WTC11 (cell line): ENCODE data around the gene ADM5. TPM values are rescaled to one million over a fixed set of nuclear protein-coding genes. Genes with fewer than 3 reads are reported as not detected.

Experiments used
- ATAC-seq: fragments of 200-7000 bp; cut with Tn5 transposase; 2 replicates; pipeline ENCODE4 v1.10.0; 2021; ENCODE audit warnings: mild to moderate bottlenecking, moderate library complexity
- CTCF ChIA-PET: fragments of 300-600 bp; sonication (Branson Sonifier 250); formaldehyde crosslinking; loops from one replicate; lab custom pipeline; 2021; ENCODE audit warnings: antibody characterized with exemption; lab: Charles Lee
- POLR2A ChIA-PET: fragments of 350-600 bp; sonication (Branson Sonifier 250); formaldehyde crosslinking; loops from one replicate; lab custom pipeline; 2021; ENCODE audit warnings: antibody characterized with exemption; lab: Charles Lee
- DNase-seq: peaks from one replicate; pipeline ENCODE4 v3.0.0; 2021; ENCODE audit warnings: low spot score
- H3K27ac Mint-ChIP-seq: 2 replicates; pipeline ENCODE4 v1.8.0; 2021; ENCODE audit warnings: mixed read lengths
- H3K27me3 Mint-ChIP-seq: 2 replicates; pipeline ENCODE4 v1.8.0; 2021; ENCODE audit warnings: low read depth, mild to moderate bottlenecking, moderate library complexity, mixed read lengths
- H3K36me3 Mint-ChIP-seq: 2 replicates; pipeline ENCODE4 v1.8.0; 2021; ENCODE audit warnings: mixed read lengths
- H3K4me1 Mint-ChIP-seq: 2 replicates; pipeline ENCODE4 v1.8.0; 2022; ENCODE audit warnings: mixed read lengths
- H3K4me3 Mint-ChIP-seq: 2 replicates; pipeline ENCODE4 v1.8.0; 2021; ENCODE audit warnings: mild to moderate bottlenecking, moderate library complexity, mixed read lengths
- H3K9me3 Mint-ChIP-seq: 2 replicates; pipeline ENCODE4 v1.8.0; 2021; ENCODE audit warnings: mixed read lengths
- FOXJ3 ChIP-seq: sonication (generic); formaldehyde crosslinking; IDR thresholded peaks from 2 replicates; pipeline ENCODE4 v1.9.0; 2021; ENCODE audit warnings: missing genetic modification reagents, mild to moderate bottlenecking, borderline replicate concordance
- FOXP1 ChIP-seq: sonication (generic); formaldehyde crosslinking; IDR thresholded peaks from 2 replicates; pipeline ENCODE4 v1.8.0; 2022; ENCODE audit warnings: missing genetic modification reagents, mild to moderate bottlenecking, moderate library complexity, borderline replicate concordance
- GTF2I ChIP-seq: fragments of 250-450 bp; sonication (Bioruptor Pico); conservative IDR thresholded peaks from 2 replicates; pipeline ENCODE4 v1.4.0; 2021; ENCODE audit warnings: mild to moderate bottlenecking
- HMGA2 ChIP-seq: fragments of 250-450 bp; sonication (Bioruptor Pico); IDR thresholded peaks from 2 replicates; pipeline ENCODE4 v1.4.0; 2021; ENCODE audit warnings: mild to moderate bottlenecking, moderate library complexity
- IRF2 ChIP-seq: sonication (generic); formaldehyde crosslinking; IDR thresholded peaks from 2 replicates; pipeline ENCODE4 v1.8.0; 2022; ENCODE audit warnings: low read depth, missing genetic modification reagents, borderline replicate concordance
- JUN ChIP-seq: sonication (generic); formaldehyde crosslinking; IDR thresholded peaks from 2 replicates; pipeline ENCODE4 v1.8.0; 2023; ENCODE audit warnings: mild to moderate bottlenecking, missing genetic modification reagents
- KAT7 ChIP-seq: sonication (generic); formaldehyde crosslinking; IDR thresholded peaks from 2 replicates; pipeline ENCODE4 v1.8.1; 2023; ENCODE audit warnings: missing genetic modification reagents, mild to moderate bottlenecking, borderline replicate concordance
- RELA ChIP-seq: sonication (generic); formaldehyde crosslinking; IDR thresholded peaks from 2 replicates; pipeline ENCODE4 v1.8.1; 2022; ENCODE audit warnings: missing genetic modification reagents, mild to moderate bottlenecking, borderline replicate concordance
- RORB ChIP-seq: fragments of 250-450 bp; sonication (Bioruptor Pico); IDR thresholded peaks from 2 replicates; pipeline ENCODE4 v1.9.0; 2021; ENCODE audit warnings: mild to moderate bottlenecking
- SMAD3 ChIP-seq: sonication (generic); formaldehyde crosslinking; IDR thresholded peaks from 2 replicates; pipeline ENCODE4 v1.8.0; 2022; ENCODE audit warnings: missing genetic modification reagents, mild to moderate bottlenecking, borderline replicate concordance
- SMAD4 ChIP-seq: sonication (generic); formaldehyde crosslinking; IDR thresholded peaks from 2 replicates; pipeline ENCODE4 v1.8.0; 2022; ENCODE audit warnings: mild to moderate bottlenecking, missing genetic modification reagents
- TCF7 ChIP-seq: sonication (generic); formaldehyde crosslinking; IDR thresholded peaks from 2 replicates; pipeline ENCODE4 v1.8.0; 2022; ENCODE audit warnings: mild to moderate bottlenecking, low read depth, missing genetic modification reagents, moderate library complexity
- ZNF317 ChIP-seq: sonication (generic); formaldehyde crosslinking; IDR thresholded peaks from 2 replicates; pipeline ENCODE4 v1.8.1; 2023; ENCODE audit warnings: low read depth, mild to moderate bottlenecking, moderate library complexity, missing genetic modification reagents, borderline replicate concordance
- total RNA-seq: library from RNA; stranded (reverse); gene quantifications from 3 replicates; pipeline ENCODE4 v1.2.3, GENCODE V29; 2021
- TF ChIP-seq, protein P1 (sequence below): fragments of 200-600 bp; IDR thresholded peaks from 2 replicates; pipeline ENCODE4 v1.8.0; 2022; ENCODE audit warnings: antibody characterized with exemption
- TF ChIP-seq, protein P2 (sequence below): sonication (generic); formaldehyde crosslinking; IDR thresholded peaks from 2 replicates; pipeline ENCODE4 v1.8.0; 2022; ENCODE audit warnings: mild to moderate bottlenecking, missing genetic modification reagents
- TF ChIP-seq, protein P3 (sequence below): sonication (generic); formaldehyde crosslinking; IDR thresholded peaks from 2 replicates; pipeline ENCODE4 v1.8.1; 2022; ENCODE audit warnings: low read depth, missing genetic modification reagents, borderline replicate concordance
- TF ChIP-seq, protein P4 (sequence below): sonication (generic); formaldehyde crosslinking; IDR thresholded peaks from 2 replicates; pipeline ENCODE4 v1.8.1; 2022; ENCODE audit warnings: mild to moderate bottlenecking, moderate library complexity, missing genetic modification reagents
- TF ChIP-seq, protein P5 (sequence below): sonication (generic); formaldehyde crosslinking; IDR thresholded peaks from 2 replicates; pipeline ENCODE4 v1.8.0; 2023; ENCODE audit warnings: missing genetic modification reagents, mild to moderate bottlenecking, borderline replicate concordance

ADM5 gene
- total RNA-seq, 1 experiment from 2014 or later: 6.7 TPM

DNA sequence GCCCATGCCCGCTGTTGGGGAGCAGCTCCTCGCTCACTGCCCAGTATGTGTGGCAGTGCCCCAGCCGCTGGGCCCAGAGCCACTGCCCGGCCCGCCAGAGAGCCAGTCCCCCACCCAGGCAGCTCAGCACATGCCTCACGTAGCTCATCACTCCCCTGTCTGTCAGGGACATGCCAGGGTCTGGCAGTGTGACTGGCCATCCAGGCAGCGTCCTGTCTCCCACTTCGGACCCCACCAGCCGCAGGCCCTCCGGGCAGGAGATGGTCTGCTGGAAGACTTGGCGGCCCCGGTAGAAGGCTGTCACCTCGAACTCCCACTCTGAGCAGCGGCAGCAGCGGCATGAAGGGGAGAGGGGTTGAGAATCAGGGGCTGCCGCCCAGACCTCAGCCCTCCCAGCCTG, 27.4 kb upstream of the ADM5 start:
- CTCF ChIA-PET: interaction anchor here (1.2 kb wide), 1 partner anchor 15 kb away, joined by 3 read pairs; the partner anchor contains the start of gene PRMT1
- ATAC-seq (no peak), DNase-seq (no peak)
- Mint-ChIP-seq H3K9me3 (peaks cover 7% of the 10 kb centered on the region), H3K4me3 (no peak overlapping the region), H3K36me3 (peaks cover 50% of the 10 kb centered on the region), H3K27me3 (no peaks in the 10 kb centered on the region; the same call in 1 of the 2 replicates), H3K4me1 (peaks cover 12% of the 10 kb centered on the region), H3K27ac (no peak overlapping the region)
- TF ChIP-seq ZNF317 (CRISPR knock-in tag): no peak
- TF ChIP-seq FOXP1 (CRISPR knock-in tag): no peak
- TF ChIP-seq, protein P1, sequence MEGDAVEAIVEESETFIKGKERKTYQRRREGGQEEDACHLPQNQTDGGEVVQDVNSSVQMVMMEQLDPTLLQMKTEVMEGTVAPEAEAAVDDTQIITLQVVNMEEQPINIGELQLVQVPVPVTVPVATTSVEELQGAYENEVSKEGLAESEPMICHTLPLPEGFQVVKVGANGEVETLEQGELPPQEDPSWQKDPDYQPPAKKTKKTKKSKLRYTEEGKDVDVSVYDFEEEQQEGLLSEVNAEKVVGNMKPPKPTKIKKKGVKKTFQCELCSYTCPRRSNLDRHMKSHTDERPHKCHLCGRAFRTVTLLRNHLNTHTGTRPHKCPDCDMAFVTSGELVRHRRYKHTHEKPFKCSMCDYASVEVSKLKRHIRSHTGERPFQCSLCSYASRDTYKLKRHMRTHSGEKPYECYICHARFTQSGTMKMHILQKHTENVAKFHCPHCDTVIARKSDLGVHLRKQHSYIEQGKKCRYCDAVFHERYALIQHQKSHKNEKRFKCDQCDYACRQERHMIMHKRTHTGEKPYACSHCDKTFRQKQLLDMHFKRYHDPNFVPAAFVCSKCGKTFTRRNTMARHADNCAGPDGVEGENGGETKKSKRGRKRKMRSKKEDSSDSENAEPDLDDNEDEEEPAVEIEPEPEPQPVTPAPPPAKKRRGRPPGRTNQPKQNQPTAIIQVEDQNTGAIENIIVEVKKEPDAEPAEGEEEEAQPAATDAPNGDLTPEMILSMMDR: no peak
- no peak for TF ChIP-seq GTF2I (CRISPR knock-in tag)
- POLR2A ChIA-PET: interaction anchor here (0.8 kb wide), 1 partner anchor 20 kb away, joined by 4 read pairs; the partner anchor contains the start of gene SCAF1

DNA sequence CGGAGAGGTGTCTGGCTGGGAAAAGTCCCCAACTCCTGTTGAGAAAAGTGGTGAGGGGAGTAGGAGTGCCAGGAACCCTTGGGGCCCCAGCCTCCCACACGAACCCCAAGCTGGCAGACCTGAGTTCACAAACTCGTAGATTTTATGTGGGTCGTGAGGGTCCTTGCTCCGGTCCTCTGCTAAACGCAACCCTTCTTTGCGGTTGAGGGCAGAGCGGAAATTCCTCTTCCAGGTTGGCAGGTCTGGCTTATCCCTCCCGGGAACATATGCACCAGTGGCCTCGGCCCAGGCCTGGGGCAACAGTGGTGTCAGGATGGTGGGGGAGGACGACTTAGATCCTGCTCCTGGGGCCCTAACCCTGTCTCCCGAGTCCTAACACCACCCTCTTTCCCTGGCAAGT, 26.2 kb upstream of the ADM5 start:
- peaks cover 48% of the 10 kb centered on the region for H3K36me3 Mint-ChIP-seq
- POLR2A ChIA-PET: interaction anchor here (2.7 kb wide), 1 partner anchor 13 kb away, joined by 29 read pairs; the partner anchor contains the start of gene PRMT1
- no peak overlapping the region for H3K27ac Mint-ChIP-seq
- DNase-seq (no peak), ATAC-seq (no peak)
- TF ChIP-seq HMGA2 (no peak), JUN (CRISPR knock-in tag) (no peak), FOXJ3 (no peak), IRF2 (CRISPR knock-in tag) (no peak), RELA (CRISPR knock-in tag) (no peak), KAT7 (no peak), SMAD3 (no peak), SMAD4 (no peak)
- TF ChIP-seq, protein P2, sequence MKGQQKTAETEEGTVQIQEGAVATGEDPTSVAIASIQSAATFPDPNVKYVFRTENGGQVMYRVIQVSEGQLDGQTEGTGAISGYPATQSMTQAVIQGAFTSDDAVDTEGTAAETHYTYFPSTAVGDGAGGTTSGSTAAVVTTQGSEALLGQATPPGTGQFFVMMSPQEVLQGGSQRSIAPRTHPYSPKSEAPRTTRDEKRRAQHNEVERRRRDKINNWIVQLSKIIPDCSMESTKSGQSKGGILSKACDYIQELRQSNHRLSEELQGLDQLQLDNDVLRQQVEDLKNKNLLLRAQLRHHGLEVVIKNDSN (CRISPR knock-in tag): no peak
- TF ChIP-seq, protein P3, sequence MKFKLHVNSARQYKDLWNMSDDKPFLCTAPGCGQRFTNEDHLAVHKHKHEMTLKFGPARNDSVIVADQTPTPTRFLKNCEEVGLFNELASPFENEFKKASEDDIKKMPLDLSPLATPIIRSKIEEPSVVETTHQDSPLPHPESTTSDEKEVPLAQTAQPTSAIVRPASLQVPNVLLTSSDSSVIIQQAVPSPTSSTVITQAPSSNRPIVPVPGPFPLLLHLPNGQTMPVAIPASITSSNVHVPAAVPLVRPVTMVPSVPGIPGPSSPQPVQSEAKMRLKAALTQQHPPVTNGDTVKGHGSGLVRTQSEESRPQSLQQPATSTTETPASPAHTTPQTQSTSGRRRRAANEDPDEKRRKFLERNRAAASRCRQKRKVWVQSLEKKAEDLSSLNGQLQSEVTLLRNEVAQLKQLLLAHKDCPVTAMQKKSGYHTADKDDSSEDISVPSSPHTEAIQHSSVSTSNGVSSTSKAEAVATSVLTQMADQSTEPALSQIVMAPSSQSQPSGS (CRISPR knock-in tag): no peak
- TF ChIP-seq, protein P4, sequence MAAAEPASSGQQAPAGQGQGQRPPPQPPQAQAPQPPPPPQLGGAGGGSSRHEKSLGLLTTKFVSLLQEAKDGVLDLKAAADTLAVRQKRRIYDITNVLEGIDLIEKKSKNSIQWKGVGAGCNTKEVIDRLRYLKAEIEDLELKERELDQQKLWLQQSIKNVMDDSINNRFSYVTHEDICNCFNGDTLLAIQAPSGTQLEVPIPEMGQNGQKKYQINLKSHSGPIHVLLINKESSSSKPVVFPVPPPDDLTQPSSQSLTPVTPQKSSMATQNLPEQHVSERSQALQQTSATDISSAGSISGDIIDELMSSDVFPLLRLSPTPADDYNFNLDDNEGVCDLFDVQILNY (CRISPR knock-in tag): no peak
- peaks cover 7% of the 10 kb centered on the region for H3K9me3 Mint-ChIP-seq
- CTCF ChIA-PET: interaction anchor here (1.3 to 3.6 kb wide), 4 partner anchors 12 to 117 kb away, joined by 4 to 35 read pairs (median 11); partner anchors contain the start of genes PRMT1 and SCAF1
- no peaks in the 10 kb centered on the region; the same call in 1 of the 2 replicates for H3K27me3 Mint-ChIP-seq
- peaks cover 12% of the 10 kb centered on the region for H3K4me1 Mint-ChIP-seq
- H3K4me3 Mint-ChIP-seq: peak overlapping the region; percentile 30; the same call in 1 of the 2 replicates

DNA sequence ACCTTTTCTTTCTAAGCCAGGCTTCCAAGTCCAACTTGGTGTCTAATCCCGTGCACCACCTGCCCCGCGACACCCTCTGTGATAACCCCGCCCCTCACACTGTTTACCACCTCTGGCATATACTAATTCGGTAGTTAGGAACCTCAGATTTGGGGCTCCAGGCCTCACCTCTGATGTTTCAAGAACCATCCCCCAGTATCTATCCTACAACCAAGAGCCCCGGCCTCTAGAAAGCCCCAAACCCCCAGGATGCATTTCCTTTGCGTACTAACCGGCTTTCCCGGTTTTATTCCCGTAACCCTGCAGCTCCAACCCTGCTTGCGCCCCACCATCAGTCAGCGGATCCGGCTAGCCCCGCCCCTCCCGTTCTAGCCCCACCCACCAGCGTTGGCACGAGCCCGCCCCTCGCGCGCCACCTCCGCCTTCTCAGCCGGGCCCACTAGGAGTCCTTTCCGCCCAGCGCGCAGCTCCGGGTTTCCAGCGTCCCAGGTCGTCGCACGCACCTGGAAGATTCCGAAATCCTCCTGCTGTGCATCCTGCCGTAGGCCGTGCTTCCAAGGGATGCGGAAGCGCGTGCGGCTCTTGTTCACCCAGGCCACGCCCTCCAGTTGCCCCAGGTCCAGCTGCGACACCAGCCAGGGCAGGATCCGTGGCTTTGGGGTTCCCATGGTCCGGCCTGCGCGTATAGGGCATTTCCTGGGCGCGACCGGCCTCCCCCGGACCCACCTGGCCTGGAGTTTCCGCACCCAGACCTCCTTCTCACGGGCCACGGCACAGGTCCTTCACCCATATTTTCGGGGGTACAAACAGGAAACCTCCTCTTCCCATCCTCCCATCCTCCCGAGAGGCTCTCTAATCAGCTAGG, 25.0 kb upstream of the ADM5 start:
- Mint-ChIP-seq H3K27ac (peak overlapping the region; percentile 98), H3K9me3 (peaks cover 7% of the 10 kb centered on the region), H3K4me1 (peaks cover 12% of the 10 kb centered on the region), H3K27me3 (no peaks in the 10 kb centered on the region; the same call in 1 of the 2 replicates), H3K36me3 (peaks cover 45% of the 10 kb centered on the region), H3K4me3 (peak overlapping the region; percentile 98)
- ATAC-seq (peak; percentile 71), DNase-seq (peak; percentile 95)
- ChIA-PET CTCF (interaction anchor here (0.6 to 3.6 kb wide), 17 partner anchors 10 to 302 kb away, joined by 3 to 35 read pairs (median 4); partner anchors contain the start of genes PRMT1, RRAS, SCAF1 and TEAD2), POLR2A (interaction anchor here (0.8 to 2.7 kb wide), 7 partner anchors 12 to 106 kb away, joined by 4 to 29 read pairs (median 6); partner anchors contain the start of genes PRMT1, RRAS and SCAF1)
- no peak for TF ChIP-seq RORB (CRISPR knock-in tag)
- TF ChIP-seq TCF7 (CRISPR knock-in tag): no peak
- TF ChIP-seq, protein P5, sequence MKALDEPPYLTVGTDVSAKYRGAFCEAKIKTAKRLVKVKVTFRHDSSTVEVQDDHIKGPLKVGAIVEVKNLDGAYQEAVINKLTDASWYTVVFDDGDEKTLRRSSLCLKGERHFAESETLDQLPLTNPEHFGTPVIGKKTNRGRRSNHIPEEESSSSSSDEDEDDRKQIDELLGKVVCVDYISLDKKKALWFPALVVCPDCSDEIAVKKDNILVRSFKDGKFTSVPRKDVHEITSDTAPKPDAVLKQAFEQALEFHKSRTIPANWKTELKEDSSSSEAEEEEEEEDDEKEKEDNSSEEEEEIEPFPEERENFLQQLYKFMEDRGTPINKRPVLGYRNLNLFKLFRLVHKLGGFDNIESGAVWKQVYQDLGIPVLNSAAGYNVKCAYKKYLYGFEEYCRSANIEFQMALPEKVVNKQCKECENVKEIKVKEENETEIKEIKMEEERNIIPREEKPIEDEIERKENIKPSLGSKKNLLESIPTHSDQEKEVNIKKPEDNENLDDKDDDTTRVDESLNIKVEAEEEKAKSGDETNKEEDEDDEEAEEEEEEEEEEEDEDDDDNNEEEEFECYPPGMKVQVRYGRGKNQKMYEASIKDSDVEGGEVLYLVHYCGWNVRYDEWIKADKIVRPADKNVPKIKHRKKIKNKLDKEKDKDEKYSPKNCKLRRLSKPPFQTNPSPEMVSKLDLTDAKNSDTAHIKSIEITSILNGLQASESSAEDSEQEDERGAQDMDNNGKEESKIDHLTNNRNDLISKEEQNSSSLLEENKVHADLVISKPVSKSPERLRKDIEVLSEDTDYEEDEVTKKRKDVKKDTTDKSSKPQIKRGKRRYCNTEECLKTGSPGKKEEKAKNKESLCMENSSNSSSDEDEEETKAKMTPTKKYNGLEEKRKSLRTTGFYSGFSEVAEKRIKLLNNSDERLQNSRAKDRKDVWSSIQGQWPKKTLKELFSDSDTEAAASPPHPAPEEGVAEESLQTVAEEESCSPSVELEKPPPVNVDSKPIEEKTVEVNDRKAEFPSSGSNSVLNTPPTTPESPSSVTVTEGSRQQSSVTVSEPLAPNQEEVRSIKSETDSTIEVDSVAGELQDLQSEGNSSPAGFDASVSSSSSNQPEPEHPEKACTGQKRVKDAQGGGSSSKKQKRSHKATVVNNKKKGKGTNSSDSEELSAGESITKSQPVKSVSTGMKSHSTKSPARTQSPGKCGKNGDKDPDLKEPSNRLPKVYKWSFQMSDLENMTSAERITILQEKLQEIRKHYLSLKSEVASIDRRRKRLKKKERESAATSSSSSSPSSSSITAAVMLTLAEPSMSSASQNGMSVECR: peak; percentile 88
